HG02642 (cell line): ENCODE data around the gene KCTD16.
A peak's percentile ranks its signal among the peaks of the same experiment; 100 is the strongest.

Source experiments
- ATAC-seq: cut with Tn5 transposase; IDR thresholded peaks from one replicate; pipeline ENCODE4 v1.9.1; 2021; ENCODE audit warnings: mild to moderate bottlenecking; ENCODE audit not compliant: unreplicated experiment, poor library complexity

KCTD16 gene

GRCh38 chr5:144162686-144163085, 8.0 kb upstream of the KCTD16 start:
- ATAC-seq = no peak

GRCh38 chr5:144166696-144167095, 4.0 kb upstream of the KCTD16 start:
- no peak for ATAC-seq

GRCh38 chr5:144167998-144168397, 2.7 kb upstream of the KCTD16 start:
- no peak for ATAC-seq

- ATAC-seq = no peak
Measured at GRCh38 chr5:144169904-144170275, 783 bp upstream of the KCTD16 start.

- no peak for ATAC-seq
Measured at GRCh38 chr5:144173766-144174165, 3.1 kb downstream of the KCTD16 start.

- no peak for ATAC-seq
Measured at GRCh38 chr5:144177548-144177947, 6.9 kb downstream of the KCTD16 start.

- no peak for ATAC-seq
Measured at GRCh38 chr5:144179226-144179625, 8.6 kb downstream of the KCTD16 start.

GRCh38 chr5:144183254-144183889, 12.7 kb downstream of the KCTD16 start:
- no peak for ATAC-seq

GRCh38 chr5:144187699-144188294, 17.1 kb downstream of the KCTD16 start:
- peak; percentile 80 for ATAC-seq

- no peak for ATAC-seq
Measured at GRCh38 chr5:144189800-144190429, 19.2 kb downstream of the KCTD16 start.

- no peak for ATAC-seq
Measured at GRCh38 chr5:144191531-144191930, 20.9 kb downstream of the KCTD16 start.

GRCh38 chr5:144191998-144192397, 21.3 kb downstream of the KCTD16 start:
- ATAC-seq = peak; percentile 94

GRCh38 chr5:144192661-144193060, 22.0 kb downstream of the KCTD16 start:
- ATAC-seq = no peak

- ATAC-seq = no peak
Measured at GRCh38 chr5:144194144-144194543, 23.5 kb downstream of the KCTD16 start.

- ATAC-seq = no peak
Measured at GRCh38 chr5:144195448-144195847, 24.8 kb downstream of the KCTD16 start.

- ATAC-seq = no peak
Measured at GRCh38 chr5:144196612-144197011, 25.9 kb downstream of the KCTD16 start.

- ATAC-seq = no peak
Measured at GRCh38 chr5:144198386-144198785, 27.7 kb downstream of the KCTD16 start.

- no peak for ATAC-seq
Measured at GRCh38 chr5:144201588-144201987, 30.9 kb downstream of the KCTD16 start.

- no peak for ATAC-seq
Measured at GRCh38 chr5:144202072-144202471, 31.4 kb downstream of the KCTD16 start.

GRCh38 chr5:144202726-144203125, 32.1 kb downstream of the KCTD16 start:
- no peak for ATAC-seq

GRCh38 chr5:144203750-144204596, 33.3 kb downstream of the KCTD16 start:
- peak; percentile 83 for ATAC-seq
